Measurements from ENCODE around the gene TEX19. TPM values are rescaled to one million over a fixed set of nuclear protein-coding genes. Genes with fewer than 3 reads are reported as not detected.
"Not testable (repeated sequence)": the region's sequence is repeated elsewhere in the genome, so short reads cannot be mapped to it uniquely, and the experiment has no call there.

TEX19 gene
- total RNA-seq, 1 donor from 2014 or later: not detected

DNA sequence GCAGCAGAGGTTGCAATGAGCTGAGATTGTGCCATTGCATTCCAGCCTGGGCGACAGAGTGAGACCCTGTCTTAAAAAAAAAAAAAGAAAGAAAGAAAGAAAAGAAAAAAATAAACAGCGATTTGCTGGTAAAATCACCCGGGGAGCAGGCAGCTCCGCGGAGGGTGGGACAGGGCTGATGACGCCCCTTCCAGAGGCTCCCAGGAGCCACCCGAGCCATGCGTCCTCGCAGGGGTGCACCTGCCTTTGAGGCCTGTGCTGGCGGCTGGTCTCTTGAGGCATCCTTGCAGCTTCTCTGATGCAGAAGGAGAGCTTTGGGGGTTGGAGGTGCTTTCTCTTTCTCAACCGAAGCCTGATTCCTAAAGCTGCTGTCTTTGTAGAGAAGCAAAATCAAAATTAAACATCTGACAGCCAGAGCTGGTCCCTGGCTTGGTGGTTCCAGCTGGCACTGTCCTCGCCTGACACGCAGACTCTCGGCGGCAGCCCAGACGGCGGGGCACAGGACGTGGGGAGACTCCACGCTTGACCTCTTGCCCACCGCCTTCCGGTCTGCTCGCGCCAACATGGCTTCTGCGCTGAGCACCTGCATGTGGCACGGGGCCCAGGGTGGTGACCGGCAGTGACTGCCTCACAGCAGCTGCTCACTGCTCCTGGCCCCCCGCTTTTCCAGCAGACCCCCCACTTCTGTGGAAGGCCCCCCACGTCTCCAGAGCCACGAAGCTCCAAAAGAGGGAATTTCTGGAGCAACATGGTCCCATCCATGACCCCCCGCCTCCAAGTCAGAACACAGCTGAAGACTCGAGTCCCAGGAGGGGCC lies 19.1 kb downstream of the TEX19 start:
- TF ChIP-seq, protein P1, sequence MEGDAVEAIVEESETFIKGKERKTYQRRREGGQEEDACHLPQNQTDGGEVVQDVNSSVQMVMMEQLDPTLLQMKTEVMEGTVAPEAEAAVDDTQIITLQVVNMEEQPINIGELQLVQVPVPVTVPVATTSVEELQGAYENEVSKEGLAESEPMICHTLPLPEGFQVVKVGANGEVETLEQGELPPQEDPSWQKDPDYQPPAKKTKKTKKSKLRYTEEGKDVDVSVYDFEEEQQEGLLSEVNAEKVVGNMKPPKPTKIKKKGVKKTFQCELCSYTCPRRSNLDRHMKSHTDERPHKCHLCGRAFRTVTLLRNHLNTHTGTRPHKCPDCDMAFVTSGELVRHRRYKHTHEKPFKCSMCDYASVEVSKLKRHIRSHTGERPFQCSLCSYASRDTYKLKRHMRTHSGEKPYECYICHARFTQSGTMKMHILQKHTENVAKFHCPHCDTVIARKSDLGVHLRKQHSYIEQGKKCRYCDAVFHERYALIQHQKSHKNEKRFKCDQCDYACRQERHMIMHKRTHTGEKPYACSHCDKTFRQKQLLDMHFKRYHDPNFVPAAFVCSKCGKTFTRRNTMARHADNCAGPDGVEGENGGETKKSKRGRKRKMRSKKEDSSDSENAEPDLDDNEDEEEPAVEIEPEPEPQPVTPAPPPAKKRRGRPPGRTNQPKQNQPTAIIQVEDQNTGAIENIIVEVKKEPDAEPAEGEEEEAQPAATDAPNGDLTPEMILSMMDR (IDR thresholded peaks at IDR 0.05; ENCODE audit: insufficient read depth, low read length, severe bottlenecking): no peak
- H3K27me3 ChIP-seq (ENCODE audit: control insufficient read depth, insufficient read depth, low read length): peaks cover 20% of the 10 kb centered on the region
- no peak overlapping the region for H3K4me3 ChIP-seq (ENCODE audit: low read depth, low read length)
- DNase-seq (ENCODE audit: low read depth): no peak
- no peak for FAIRE-seq
- H3K36me3 ChIP-seq (ENCODE audit: control insufficient read depth, insufficient read depth, low read length): no peaks in the 10 kb centered on the region

DNA sequence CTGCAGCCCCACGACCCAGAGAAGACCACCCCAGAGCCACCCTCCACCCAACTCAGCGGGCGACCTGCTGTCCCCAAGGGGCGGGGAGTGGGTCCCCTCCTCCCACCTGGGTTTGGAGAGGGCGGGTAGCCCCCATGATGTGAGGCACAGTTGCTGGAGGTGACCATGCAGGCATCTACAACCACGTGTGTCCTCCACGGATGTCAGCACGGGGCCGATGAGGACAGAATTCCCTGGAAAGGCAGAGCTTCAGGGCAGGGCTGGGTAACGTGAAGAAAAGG lies 19.6 kb downstream of the TEX19 start:
- Histone ChIP-seq H3K4me3 (ENCODE audit: low read depth, low read length) (no peak overlapping the region), H3K27me3 (ENCODE audit: control insufficient read depth, insufficient read depth, low read length) (peaks cover 20% of the 10 kb centered on the region), H3K36me3 (ENCODE audit: control insufficient read depth, insufficient read depth, low read length) (no peaks in the 10 kb centered on the region)
- FAIRE-seq (no peak), DNase-seq (ENCODE audit: low read depth) (no peak)
- TF ChIP-seq, protein P1 (IDR thresholded peaks at IDR 0.05; ENCODE audit: insufficient read depth, low read length, severe bottlenecking): no peak

DNA sequence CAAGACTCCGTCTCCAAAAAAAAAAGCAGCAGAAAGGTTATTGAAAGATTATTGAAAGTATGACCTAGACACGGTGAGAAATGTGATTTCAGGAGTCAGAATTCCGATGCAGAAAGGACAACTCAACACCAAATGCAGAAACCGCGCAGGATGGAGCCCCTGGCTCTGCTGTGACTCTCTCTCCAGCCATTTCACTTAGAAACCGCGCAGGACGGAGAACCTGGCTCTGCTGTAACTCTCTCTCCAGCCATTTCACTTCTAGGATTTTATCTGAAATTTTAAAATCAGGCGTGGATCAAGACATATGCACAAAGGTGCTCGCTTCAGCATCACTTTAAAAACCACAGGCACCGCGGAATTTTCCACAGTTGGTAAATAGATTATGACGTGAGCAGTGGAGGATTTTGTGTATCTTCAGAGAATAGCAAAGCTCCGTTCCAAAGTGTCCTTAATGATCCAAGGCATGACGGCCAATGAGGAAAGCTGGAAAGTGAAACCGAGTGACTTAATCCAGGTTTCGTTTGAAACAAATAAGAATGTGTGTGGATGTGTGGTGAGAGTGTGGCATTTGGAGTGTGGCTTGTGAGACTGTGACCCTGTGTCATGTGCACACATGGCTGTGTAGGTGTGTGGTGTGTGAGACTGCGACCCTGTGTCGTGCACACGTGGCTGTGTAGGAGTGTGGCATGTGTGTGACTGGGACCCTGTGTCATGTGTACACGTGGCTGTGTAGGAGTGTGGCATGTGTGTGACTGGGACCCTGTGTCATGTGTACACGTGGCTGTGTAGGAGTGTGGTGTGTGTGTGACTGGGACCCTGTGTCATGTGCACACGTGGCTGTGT lies 22.0 kb downstream of the TEX19 start:
- no peak for DNase-seq (ENCODE audit: low read depth)
- no peaks in the 10 kb centered on the region for H3K36me3 ChIP-seq (ENCODE audit: control insufficient read depth, insufficient read depth, low read length)
- H3K4me3 ChIP-seq (ENCODE audit: low read depth, low read length): no peak overlapping the region
- TF ChIP-seq, protein P1 (IDR thresholded peaks at IDR 0.05; ENCODE audit: insufficient read depth, low read length, severe bottlenecking): no peak
- peaks cover 7% of the 10 kb centered on the region for H3K27me3 ChIP-seq (ENCODE audit: control insufficient read depth, insufficient read depth, low read length)
- FAIRE-seq: peak; percentile 100

DNA sequence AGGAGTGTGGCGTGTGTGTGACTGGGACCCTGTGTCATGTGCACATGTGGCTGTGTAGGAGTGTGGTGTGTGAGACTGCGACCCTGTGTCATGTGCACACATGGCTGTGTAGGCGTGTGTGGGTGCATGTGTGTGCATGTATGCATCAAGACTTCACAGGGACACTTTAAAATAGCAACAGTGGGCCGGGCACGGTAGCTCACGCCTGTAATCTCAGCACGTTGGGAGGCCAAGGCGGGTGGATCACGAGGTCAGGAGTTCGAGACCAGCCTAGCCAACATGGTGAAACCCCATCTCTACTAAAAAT lies 22.6 kb downstream of the TEX19 start:
- not testable (repeated sequence) for H3K27me3 ChIP-seq (ENCODE audit: control insufficient read depth, insufficient read depth, low read length); H3K36me3 ChIP-seq (ENCODE audit: control insufficient read depth, insufficient read depth, low read length); DNase-seq (ENCODE audit: low read depth); FAIRE-seq; H3K4me3 ChIP-seq (ENCODE audit: low read depth, low read length)

DNA sequence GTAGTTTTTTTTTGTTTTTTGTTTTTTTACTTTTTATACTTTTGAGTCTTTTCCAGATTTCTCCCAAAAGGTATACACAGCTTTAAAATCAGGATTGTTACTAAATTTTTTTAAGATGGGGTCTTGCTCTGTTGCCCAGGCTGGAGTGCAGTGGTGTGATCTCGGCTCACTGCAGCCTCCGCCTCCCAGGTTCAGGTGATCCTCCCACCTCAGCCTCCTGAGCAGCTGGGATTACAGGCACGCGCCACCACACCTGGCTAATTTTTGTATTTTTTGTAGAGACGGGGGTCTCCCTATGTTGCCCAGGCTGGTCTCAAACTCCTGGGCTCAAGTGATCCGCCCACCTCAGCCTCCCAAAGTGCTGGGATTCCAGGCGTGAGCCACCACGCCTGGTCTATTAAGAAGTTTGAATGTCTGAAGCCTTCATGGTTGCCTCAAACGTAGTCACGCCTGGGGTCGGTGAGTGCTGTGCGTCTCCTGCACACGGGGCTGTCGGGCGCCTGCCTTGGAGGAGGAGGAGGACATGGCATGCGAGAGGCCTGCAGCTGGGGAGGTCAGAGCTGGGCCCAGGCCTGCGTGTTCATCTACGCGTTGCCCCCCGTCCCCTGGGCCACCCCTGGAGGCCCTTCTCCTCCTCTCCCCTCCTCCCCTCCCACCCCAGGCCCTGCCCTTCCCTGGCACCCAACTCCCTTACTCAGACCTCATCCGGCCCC lies 23.3 kb downstream of the TEX19 start:
- not testable (repeated sequence) for H3K27me3 ChIP-seq (ENCODE audit: control insufficient read depth, insufficient read depth, low read length); DNase-seq (ENCODE audit: low read depth); H3K36me3 ChIP-seq (ENCODE audit: control insufficient read depth, insufficient read depth, low read length); H3K4me3 ChIP-seq (ENCODE audit: low read depth, low read length); FAIRE-seq

DNA sequence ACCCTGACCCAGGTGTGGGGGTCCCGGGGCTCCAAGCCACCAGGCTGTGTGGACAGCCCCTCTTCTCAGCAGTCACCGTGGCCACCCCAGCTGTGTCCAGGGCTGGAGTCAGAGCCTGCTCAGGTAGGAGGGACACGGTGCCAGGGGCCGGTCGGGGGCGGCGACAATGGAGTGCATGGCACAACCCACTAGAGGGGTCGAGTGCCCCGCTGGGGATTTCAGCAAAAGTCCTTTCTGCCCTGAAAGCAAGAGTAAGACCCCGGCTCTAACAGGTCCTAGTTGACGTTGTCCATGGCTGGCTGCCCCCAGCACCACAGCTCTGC lies 23.8 kb downstream of the TEX19 start:
- no peak for DNase-seq (ENCODE audit: low read depth)
- TF ChIP-seq, protein P1 (IDR thresholded peaks at IDR 0.05; ENCODE audit: insufficient read depth, low read length, severe bottlenecking): no peak
- Histone ChIP-seq H3K4me3 (ENCODE audit: low read depth, low read length) (no peak overlapping the region), H3K36me3 (ENCODE audit: control insufficient read depth, insufficient read depth, low read length) (no peaks in the 10 kb centered on the region), H3K27me3 (ENCODE audit: control insufficient read depth, insufficient read depth, low read length) (peaks cover 9% of the 10 kb centered on the region)
- no peak for FAIRE-seq

All from bronchial epithelial cell (primary cell).